ENCODE data around the gene MAVS. TPM values are rescaled to one million over a fixed set of nuclear protein-coding genes. Genes with fewer than 3 reads are reported as not detected.

The MAVS gene
- total and polyA plus RNA-seq, 9 of the 15 experiments (the other 6 are each of a cell fraction or from before 2014, with no cell fraction given) = 1.6 to 22.0 (median 11.3) TPM

DNA sequence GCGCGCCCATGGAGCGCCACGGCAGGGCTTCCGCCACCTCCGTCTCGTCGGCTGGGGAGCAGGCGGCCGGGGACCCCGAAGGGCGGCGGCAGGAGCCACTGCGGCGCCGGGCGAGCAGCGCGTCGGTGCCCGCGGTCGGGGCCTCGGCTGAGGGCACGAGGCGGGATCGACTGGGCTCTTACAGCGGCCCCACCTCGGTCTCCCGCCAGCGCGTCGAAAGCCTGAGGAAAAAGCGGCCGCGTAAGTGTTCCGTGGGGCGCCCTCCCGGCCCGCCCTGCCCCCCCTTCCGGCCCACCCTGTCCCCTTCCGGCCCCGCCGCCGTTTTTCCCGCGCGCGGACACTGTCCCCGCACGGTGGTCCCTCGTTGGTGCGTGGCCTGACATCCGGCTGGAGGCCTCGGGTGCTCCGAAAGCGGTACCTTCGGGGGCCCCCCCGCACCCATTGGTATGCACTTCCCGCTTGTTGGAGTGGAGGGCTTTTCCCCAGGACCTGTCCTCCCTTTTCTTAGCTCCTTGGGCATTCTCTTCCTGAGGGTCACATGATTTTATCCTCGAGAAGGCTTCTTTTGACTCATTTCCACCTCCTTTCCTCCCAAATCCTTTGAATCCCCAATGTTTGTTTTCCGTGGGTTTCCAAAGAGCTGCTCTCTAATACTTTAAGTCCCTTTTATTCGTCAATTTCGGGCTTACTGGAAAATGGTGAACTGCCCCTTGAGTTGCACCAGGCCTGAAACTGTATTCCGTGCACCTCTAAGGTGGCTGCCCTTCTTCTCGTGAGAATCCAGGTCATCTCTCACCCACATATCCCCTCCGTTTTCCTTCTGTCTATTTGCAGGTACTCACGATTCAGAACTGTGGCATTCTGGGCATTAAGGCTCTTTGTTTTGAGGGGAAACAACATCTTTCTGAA is 43.1 kb downstream of the MAVS start (continued):
- no peak for TF ChIP-seq PREB (CRISPR knock-in tag; IDR thresholded peaks at IDR 0.05)
- no peak for TF ChIP-seq TEAD4 (IDR thresholded peaks at IDR 0.05; ENCODE audit: low read length)
- no peak for TF ChIP-seq TEAD4 (CRISPR knock-in tag; IDR thresholded peaks at IDR 0.05; ENCODE audit: borderline replicate concordance)
- TF ChIP-seq BCOR (IDR thresholded peaks at IDR 0.05) = no peak
- peak in 1 of 3 experiments; percentile 65; a peak in 2 of 6 replicates for TF ChIP-seq ZBTB11 (CRISPR knock-in tag; IDR thresholded peaks at IDR 0.05)
- no peak for TF ChIP-seq HSF4 (CRISPR knock-in tag; IDR thresholded peaks at IDR 0.05; ENCODE audit: borderline replicate concordance)
- no peak for TF ChIP-seq FIP1L1 (IDR thresholded peaks at IDR 0.05; ENCODE audit: low read depth, low read length, poor library complexity, severe bottlenecking)
- no peak for TF ChIP-seq PATZ1 (CRISPR knock-in tag; IDR thresholded peaks at IDR 0.05; ENCODE audit: borderline replicate concordance)
- TF ChIP-seq ZNF561 (CRISPR knock-in tag; conservative IDR thresholded peaks at IDR 0.05) = no peak
- TF ChIP-seq ILF3 (IDR thresholded peaks at IDR 0.05; ENCODE audit: borderline replicate concordance) = peak; percentile 68; the same call in 1 of the 2 replicates
- TF ChIP-seq PHF8 (IDR thresholded peaks at IDR 0.05; ENCODE audit: borderline replicate concordance, low read length) = no peak
- 0 out of 2 replicates have a peak, but pooled peaks have one; percentile 7 for TF ChIP-seq MAX (CRISPR knock-in tag; IDR thresholded peaks at IDR 0.05)
- TF ChIP-seq, protein P1, sequence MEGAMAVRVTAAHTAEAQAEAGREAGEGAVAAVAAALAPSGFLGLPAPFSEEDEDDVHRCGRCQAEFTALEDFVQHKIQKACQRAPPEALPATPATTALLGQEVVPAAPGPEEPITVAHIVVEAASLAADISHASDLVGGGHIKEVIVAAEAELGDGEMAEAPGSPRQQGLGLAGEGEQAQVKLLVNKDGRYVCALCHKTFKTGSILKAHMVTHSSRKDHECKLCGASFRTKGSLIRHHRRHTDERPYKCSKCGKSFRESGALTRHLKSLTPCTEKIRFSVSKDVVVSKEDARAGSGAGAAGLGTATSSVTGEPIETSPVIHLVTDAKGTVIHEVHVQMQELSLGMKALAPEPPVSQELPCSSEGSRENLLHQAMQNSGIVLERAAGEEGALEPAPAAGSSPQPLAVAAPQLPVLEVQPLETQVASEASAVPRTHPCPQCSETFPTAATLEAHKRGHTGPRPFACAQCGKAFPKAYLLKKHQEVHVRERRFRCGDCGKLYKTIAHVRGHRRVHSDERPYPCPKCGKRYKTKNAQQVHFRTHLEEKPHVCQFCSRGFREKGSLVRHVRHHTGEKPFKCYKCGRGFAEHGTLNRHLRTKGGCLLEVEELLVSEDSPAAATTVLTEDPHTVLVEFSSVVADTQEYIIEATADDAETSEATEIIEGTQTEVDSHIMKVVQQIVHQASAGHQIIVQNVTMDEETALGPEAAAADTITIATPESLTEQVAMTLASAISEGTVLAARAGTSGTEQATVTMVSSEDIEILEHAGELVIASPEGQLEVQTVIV (CRISPR knock-in tag; IDR thresholded peaks at IDR 0.05; ENCODE audit: borderline replicate concordance) = no peak
- no peak for TF ChIP-seq HDAC6 (IDR thresholded peaks at IDR 0.05; ENCODE audit: low read depth, low read length)
- TF ChIP-seq NFATC3 (IDR thresholded peaks at IDR 0.05) = no peak
